Smooth muscle cell (in vitro differentiated cells): ENCODE data around the gene DNASE2B. TPM values are rescaled to one million over a fixed set of nuclear protein-coding genes. Genes with fewer than 3 reads are reported as not detected.

ENCODE experiments used
- DNase-seq: peaks from one replicate; lab custom pipeline; 2025; ENCODE audit not compliant: unreplicated experiment; lab: John Stamatoyannopoulos, UW
- H2AFZ ChIP-seq: fragments of 200-600 bp; sonication (generic); 2 replicates; pipeline ENCODE4 v1.6.0; 2016; ENCODE audit warnings: antibody characterized with exemption, low read depth, mild to moderate bottlenecking
- H3F3A ChIP-seq: fragments of 200-600 bp; sonication (generic); 2 replicates; pipeline ENCODE4 v1.6.0; 2017; ENCODE audit warnings: antibody characterized with exemption, low read depth
- H3K27ac ChIP-seq: fragments of 200-600 bp; sonication (generic); 2 replicates; pipeline ENCODE4 v1.5.1; 2016; ENCODE audit warnings: low read depth, mild to moderate bottlenecking
- H3K27me3 ChIP-seq: fragments of 200-600 bp; sonication (generic); 2 replicates; pipeline ENCODE4 v1.6.1; 2016; ENCODE audit warnings: low read depth, mild to moderate bottlenecking
- H3K36me3 ChIP-seq: fragments of 200-600 bp; sonication (generic); 2 replicates; pipeline ENCODE4 v1.5.1; 2016; ENCODE audit warnings: low read depth
- H3K4me1 ChIP-seq: fragments of 200-600 bp; sonication (generic); 2 replicates; pipeline ENCODE4 v1.5.1; 2016; ENCODE audit warnings: low read depth
- H3K4me2 ChIP-seq: fragments of 200-600 bp; sonication (generic); 2 replicates; pipeline ENCODE4 v1.6.0; 2016; ENCODE audit warnings: mild to moderate bottlenecking
- H3K4me3 ChIP-seq: fragments of 200-600 bp; sonication (generic); 2 replicates; pipeline ENCODE4 v1.5.1; 2016; ENCODE audit warnings: mild to moderate bottlenecking
- H3K79me2 ChIP-seq: fragments of 200-600 bp; sonication (generic); 2 replicates; pipeline ENCODE4 v1.6.0; 2016; ENCODE audit warnings: low read depth, mild to moderate bottlenecking
- H3K9ac ChIP-seq: fragments of 200-600 bp; sonication (generic); 2 replicates; pipeline ENCODE4 v1.6.0; 2016; ENCODE audit warnings: low read depth
- H3K9me3 ChIP-seq: fragments of 200-600 bp; sonication (generic); replicated peaks from 2 replicates; pipeline ENCODE4 v1.5.1; 2016; ENCODE audit warnings: low read depth
- H4K20me1 ChIP-seq: fragments of 200-600 bp; sonication (generic); 2 replicates; pipeline ENCODE4 v1.6.0; 2016; ENCODE audit warnings: low read depth
- WGBS: methylation state at CpG from one replicate; pipeline ENCODE4 v1.1.7; 2016; ENCODE audit warnings: low lambda C conversion rate; 5-methylcytosine and 5-hydroxymethylcytosine counted together
- polyA plus RNA-seq: library from polyadenylated mRNA; unstranded; fragments of >200 nt; fragmentation: Nextera tagmentation; extraction: Ambion mirVana; gene quantifications from 2 replicates; pipeline ENCODE4 v1.2.1, GENCODE V29; 2016
- total RNA-seq: library from RNA; depleted of rRNA; stranded (reverse); fragments of >200 nt; gene quantifications from 2 replicates; pipeline ENCODE4 v1.2.3, GENCODE V29; 2014
- TF ChIP-seq, protein P1 (sequence below): fragments of 200-600 bp; sonication (generic); IDR thresholded peaks from 2 replicates; pipeline ENCODE4 v1.5.1; 2017; ENCODE audit warnings: borderline replicate concordance, mild to moderate bottlenecking, antibody characterized with exemption; ENCODE audit not compliant: insufficient read depth, poor library complexity, severe bottlenecking

The DNASE2B gene
- not detected in 2 replicates for total RNA-seq
- not detected in 2 replicates for polyA plus RNA-seq

DNA sequence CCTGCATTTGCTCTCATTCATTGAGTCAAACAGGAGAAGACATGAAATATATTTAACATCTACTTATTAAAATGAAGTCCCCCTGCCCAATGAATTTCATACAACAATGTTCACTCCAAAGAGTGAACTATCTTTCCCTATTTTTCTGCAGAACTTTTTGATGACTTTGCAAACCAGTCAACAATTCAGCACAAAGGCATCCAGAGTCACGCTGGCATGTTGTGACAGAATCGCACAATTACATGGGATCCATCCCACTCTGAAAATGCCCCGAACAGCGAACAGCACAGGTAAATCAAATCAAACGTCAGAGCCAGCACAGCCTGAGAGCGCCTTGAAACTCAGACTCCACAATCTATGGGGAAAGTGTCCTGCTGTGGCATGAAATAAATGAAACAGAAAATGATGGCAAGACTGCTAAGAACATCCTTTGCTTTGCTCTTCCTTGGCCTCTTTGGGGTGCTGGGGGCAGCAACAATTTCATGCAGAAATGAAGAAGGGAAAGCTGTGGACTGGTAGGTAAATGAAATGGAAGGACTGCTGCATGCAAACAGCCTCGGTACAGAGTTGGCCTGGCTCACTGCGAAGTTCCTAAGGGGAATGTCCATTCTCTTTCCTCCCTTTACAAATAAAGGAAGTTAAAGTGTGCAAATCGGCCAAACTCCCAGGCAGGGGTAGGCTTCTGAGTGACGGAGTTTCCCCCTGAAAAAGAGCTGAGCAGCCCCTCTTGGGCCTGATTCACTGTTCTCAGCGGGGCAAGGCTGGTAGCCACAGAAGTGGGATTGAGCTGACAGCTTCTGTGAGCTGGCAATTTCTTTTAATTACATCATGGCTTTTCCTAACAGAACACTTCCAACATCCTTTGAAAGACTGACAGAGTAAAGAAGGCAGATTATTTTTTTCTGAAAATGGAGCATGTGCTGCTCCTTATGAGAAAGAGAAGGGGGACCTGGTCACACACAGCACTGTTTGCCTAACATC is at the start of gene DNASE2B:
Gene DNASE2B, plus strand, starts transcription at position 310 of the 981 bp plus-strand sequence. Its CDS starts 81 bp downstream, at position 391.
- no peaks in the 10 kb centered on the region for H3K36me3 ChIP-seq
- peak within 1 kb of the TSS; percentile 69 for H2AFZ ChIP-seq
- TF ChIP-seq, protein P1, sequence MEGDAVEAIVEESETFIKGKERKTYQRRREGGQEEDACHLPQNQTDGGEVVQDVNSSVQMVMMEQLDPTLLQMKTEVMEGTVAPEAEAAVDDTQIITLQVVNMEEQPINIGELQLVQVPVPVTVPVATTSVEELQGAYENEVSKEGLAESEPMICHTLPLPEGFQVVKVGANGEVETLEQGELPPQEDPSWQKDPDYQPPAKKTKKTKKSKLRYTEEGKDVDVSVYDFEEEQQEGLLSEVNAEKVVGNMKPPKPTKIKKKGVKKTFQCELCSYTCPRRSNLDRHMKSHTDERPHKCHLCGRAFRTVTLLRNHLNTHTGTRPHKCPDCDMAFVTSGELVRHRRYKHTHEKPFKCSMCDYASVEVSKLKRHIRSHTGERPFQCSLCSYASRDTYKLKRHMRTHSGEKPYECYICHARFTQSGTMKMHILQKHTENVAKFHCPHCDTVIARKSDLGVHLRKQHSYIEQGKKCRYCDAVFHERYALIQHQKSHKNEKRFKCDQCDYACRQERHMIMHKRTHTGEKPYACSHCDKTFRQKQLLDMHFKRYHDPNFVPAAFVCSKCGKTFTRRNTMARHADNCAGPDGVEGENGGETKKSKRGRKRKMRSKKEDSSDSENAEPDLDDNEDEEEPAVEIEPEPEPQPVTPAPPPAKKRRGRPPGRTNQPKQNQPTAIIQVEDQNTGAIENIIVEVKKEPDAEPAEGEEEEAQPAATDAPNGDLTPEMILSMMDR, result no peak
- WGBS, result 89% methylated on average over 11 of the region's 11 CpGs
- DNase-seq, result no peak
- no peak within 1 kb of the TSS for H3K4me3 ChIP-seq
- H3K27ac ChIP-seq, result no peak within 1 kb of the TSS
- no peaks in the 10 kb centered on the region for H3K4me1 ChIP-seq
- H3K9me3 ChIP-seq, result no peaks in the 10 kb centered on the region
- no peaks in the 10 kb centered on the region for H3K27me3 ChIP-seq
- H3K79me2 ChIP-seq, result no peaks in the 10 kb centered on the region
- no peaks in the 10 kb centered on the region for H4K20me1 ChIP-seq
- H3K4me2 ChIP-seq, result no peak within 1 kb of the TSS
- no peak within 1 kb of the TSS for H3K9ac ChIP-seq
- H3F3A ChIP-seq, result no peaks in the 10 kb centered on the region

DNA sequence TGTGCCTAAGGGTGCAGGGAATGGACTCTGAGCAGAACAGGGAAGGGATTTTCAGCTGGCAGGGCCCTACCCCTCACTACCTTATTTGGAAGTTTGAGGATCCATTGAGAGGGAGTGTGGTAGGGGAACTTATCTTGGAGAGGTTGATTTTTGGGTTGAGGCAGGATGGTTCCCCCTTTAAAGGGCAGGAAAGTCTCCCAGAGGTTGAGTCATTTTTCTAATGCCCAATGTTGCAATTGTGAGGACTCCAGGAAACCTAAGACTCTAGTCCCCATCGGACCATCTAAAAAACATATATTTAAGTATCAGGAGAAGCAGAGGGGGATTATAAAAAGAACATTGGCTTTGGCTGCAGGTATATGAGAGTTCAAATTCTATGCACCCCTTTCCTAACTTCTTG is 49.5 kb upstream of the DNASE2B start:
- 65% methylated on average over 1 of the region's 1 CpG for WGBS
- Histone ChIP-seq H3K27me3 (no peaks in the 10 kb centered on the region), H3K4me1 (peaks cover 5% of the 10 kb centered on the region), H3F3A (peaks cover 12% of the 10 kb centered on the region), H3K9me3 (no peaks in the 10 kb centered on the region), H3K36me3 (no peaks in the 10 kb centered on the region), H4K20me1 (no peaks in the 10 kb centered on the region), H3K4me3 (no peak overlapping the region), H2AFZ (no peak overlapping the region), H3K79me2 (no peaks in the 10 kb centered on the region), H3K27ac (peak overlapping the region; percentile 96), H3K9ac (peak overlapping the region; percentile 56), H3K4me2 (peak overlapping the region; percentile 20)
- no peak for DNase-seq
- TF ChIP-seq, protein P1, result no peak

- H3K9me3 ChIP-seq, result no peaks in the 10 kb centered on the region
- no peak for DNase-seq
- no peaks in the 10 kb centered on the region for H3K36me3 ChIP-seq
- no peak overlapping the region for H3K4me2 ChIP-seq
- H3F3A ChIP-seq, result peaks cover 18% of the 10 kb centered on the region
- no peaks in the 10 kb centered on the region for H4K20me1 ChIP-seq
- 42% methylated on average over 3 of the region's 3 CpGs for WGBS
- H3K4me1 ChIP-seq, result peaks cover 5% of the 10 kb centered on the region
- TF ChIP-seq, protein P1, result no peak
- no peaks in the 10 kb centered on the region for H3K27me3 ChIP-seq
- no peak overlapping the region for H2AFZ ChIP-seq
- no peak overlapping the region for H3K9ac ChIP-seq
- no peak overlapping the region for H3K4me3 ChIP-seq
- H3K27ac ChIP-seq, result no peak overlapping the region
- H3K79me2 ChIP-seq, result no peaks in the 10 kb centered on the region
Observed at GRCh38 chr1:84350104-84350503, 48.2 kb upstream of the DNASE2B start.
